Placental epithelial cell (primary cell): ENCODE data around the gene TPTE. TPM values are rescaled to one million over a fixed set of nuclear protein-coding genes. Genes with fewer than 3 reads are reported as not detected.

Experiments used
- small RNA-seq: library from RNA; depleted of rRNA; stranded (forward); fragments of <200 nt; gene quantifications from one replicate; pipeline ENCODE3, GENCODE V24; 2012
- total RNA-seq: library from RNA; depleted of rRNA; stranded (reverse); fragments of >200 nt; gene quantifications from 2 replicates; pipeline ENCODE4 v1.2.3, GENCODE V29; 2012

The TPTE gene
- 0.22 TPM in 1 of 2 replicates, not detected in the other for total RNA-seq

DNA sequence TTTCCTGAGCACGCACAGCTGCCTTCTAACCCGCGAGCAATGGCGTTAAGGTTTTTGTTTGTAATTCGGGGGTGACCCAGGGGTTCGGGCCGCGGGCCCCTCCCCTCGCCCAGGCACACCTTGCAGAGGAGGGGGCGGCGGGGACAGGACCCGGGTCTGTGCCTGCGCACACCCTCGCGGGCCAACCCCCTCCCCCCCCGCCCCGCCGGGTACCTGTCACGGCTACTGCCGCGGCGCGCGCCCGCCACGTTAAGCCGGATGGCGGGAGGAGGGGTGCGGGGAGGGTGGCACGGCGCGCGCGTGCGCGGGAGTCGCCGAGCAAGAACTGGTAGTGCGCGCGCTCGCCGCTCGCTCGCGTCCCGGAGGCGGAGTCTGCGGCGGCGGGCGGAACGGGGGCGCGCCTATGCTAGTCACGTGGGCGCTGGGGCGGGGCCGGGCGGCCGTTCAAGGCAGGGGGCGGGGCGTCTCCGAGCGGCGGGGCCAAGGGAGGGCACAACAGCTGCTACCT, at the start of gene TPTE:
TPTE (plus strand) TSS at position 493 of the 508 bp plus-strand sequence. CDS start 17,141 bp downstream, outside the sequence.

Small RNA genes lying within 50 kb of the gene (small RNA-seq; reads per million reads assigned to genes)
- gene CYCSP41: 0.09 reads per million
